Measurements from ENCODE around the gene CD34. TPM values are rescaled to one million over a fixed set of nuclear protein-coding genes. Genes with fewer than 3 reads are reported as not detected.
"Not testable (repeated sequence)": the region's sequence is repeated elsewhere in the genome, so short reads cannot be mapped to it uniquely, and the experiment has no call there.

Gene CD34
- total RNA-seq, 1 donor: 0.27 TPM

GRCh38 chr1:207933205-207933800 is 22.4 kb upstream of the CD34 start:
- DNase-seq (ENCODE audit: low read depth): peak; percentile 31
- no peak for TF ChIP-seq CTCF (IDR thresholded peaks at IDR 0.05; ENCODE audit: insufficient read depth, low read length)
- H3K4me3 ChIP-seq (ENCODE audit: low read depth, low read length): no peak overlapping the region

GRCh38 chr1:207926984-207927383 is 16.1 kb upstream of the CD34 start:
- TF ChIP-seq CTCF (IDR thresholded peaks at IDR 0.05; ENCODE audit: insufficient read depth, low read length): no peak
- DNase-seq (ENCODE audit: low read depth): no peak
- no peak overlapping the region for H3K4me3 ChIP-seq (ENCODE audit: low read depth, low read length)

GRCh38 chr1:207925969-207926368 is 15.0 kb upstream of the CD34 start:
- H3K4me3 ChIP-seq (ENCODE audit: low read depth, low read length); DNase-seq (ENCODE audit: low read depth): not testable (repeated sequence)

- no peak for TF ChIP-seq CTCF (IDR thresholded peaks at IDR 0.05; ENCODE audit: insufficient read depth, low read length)
- DNase-seq (ENCODE audit: low read depth): peak; percentile 49
- H3K4me3 ChIP-seq (ENCODE audit: low read depth, low read length): no peak overlapping the region
These were observed 14.3 kb upstream of the CD34 start for GRCh38 chr1:207925210-207925609.

- DNase-seq (ENCODE audit: low read depth): no peak
- no peak for TF ChIP-seq CTCF (IDR thresholded peaks at IDR 0.05; ENCODE audit: insufficient read depth, low read length)
- no peak overlapping the region for H3K4me3 ChIP-seq (ENCODE audit: low read depth, low read length)
These were observed 12.6 kb upstream of the CD34 start for GRCh38 chr1:207923561-207923960.

GRCh38 chr1:207923121-207923520 is 12.2 kb upstream of the CD34 start:
- TF ChIP-seq CTCF (IDR thresholded peaks at IDR 0.05; ENCODE audit: insufficient read depth, low read length): no peak
- DNase-seq (ENCODE audit: low read depth): no peak
- H3K4me3 ChIP-seq (ENCODE audit: low read depth, low read length): no peak overlapping the region

GRCh38 chr1:207922554-207922953 is 11.6 kb upstream of the CD34 start:
- DNase-seq (ENCODE audit: low read depth): no peak
- no peak for TF ChIP-seq CTCF (IDR thresholded peaks at IDR 0.05; ENCODE audit: insufficient read depth, low read length)

More at GRCh38 chr1:207922554-207922953, 11.6 kb upstream of the CD34 start:
- no peak overlapping the region for H3K4me3 ChIP-seq (ENCODE audit: low read depth, low read length)
